LNCAP (cell line): ENCODE results near the gene L3MBTL2.

ENCODE experiments used
- CTCF ChIP-seq: fragments of 450-650 bp; IDR thresholded peaks from 2 replicates; pipeline ENCODE4 v1.5.1; 2017; ENCODE audit warnings: mild to moderate bottlenecking

The L3MBTL2 gene

GRCh38 chr22:41198027-41198580, 7.0 kb upstream of the L3MBTL2 start:
- no peak for TF ChIP-seq CTCF

GRCh38 chr22:41201141-41201540, 4.0 kb upstream of the L3MBTL2 start:
- TF ChIP-seq CTCF: no peak

- TF ChIP-seq CTCF: no peak
These were observed 2.0 kb upstream of the L3MBTL2 start for GRCh38 chr22:41203118-41203517.

GRCh38 chr22:41204066-41204465, 1.0 kb upstream of the L3MBTL2 start:
- TF ChIP-seq CTCF: no peak

- TF ChIP-seq CTCF: no peak
These were observed 1.6 kb downstream of the L3MBTL2 start for GRCh38 chr22:41206719-41207118.

- TF ChIP-seq CTCF: no peak
These were observed 10.3 kb downstream of the L3MBTL2 start for GRCh38 chr22:41215409-41215808.

GRCh38 chr22:41215926-41216325, 10.8 kb downstream of the L3MBTL2 start:
- TF ChIP-seq CTCF: no peak

- no peak for TF ChIP-seq CTCF
These were observed 11.9 kb downstream of the L3MBTL2 start for GRCh38 chr22:41216984-41217383.
